Measurements from ENCODE around the gene GGT6.

Gene GGT6

GRCh38 chr17:4520060-4520893, 40.1 kb downstream of the GGT6 start:
- no peak for DNase-seq

GRCh38 chr17:4519361-4519788, 41.0 kb downstream of the GGT6 start:
- DNase-seq = no peak

GRCh38 chr17:4518901-4519300, 41.5 kb downstream of the GGT6 start:
- DNase-seq = no peak

GRCh38 chr17:4516735-4517134, 43.6 kb downstream of the GGT6 start:
- DNase-seq = no peak

GRCh38 chr17:4515501-4515900, 44.9 kb downstream of the GGT6 start:
- no peak for DNase-seq

GRCh38 chr17:4514779-4515178, 45.6 kb downstream of the GGT6 start:
- DNase-seq = no peak

GRCh38 chr17:4514206-4514605, 46.2 kb downstream of the GGT6 start:
- no peak for DNase-seq

- DNase-seq = no peak
Observed at GRCh38 chr17:4513113-4514032, 47.0 kb downstream of the GGT6 start.

- DNase-seq = no peak
Observed at GRCh38 chr17:4512156-4513112, 47.9 kb downstream of the GGT6 start.

GRCh38 chr17:4511199-4511932, 49.0 kb downstream of the GGT6 start:
- no peak for DNase-seq

GRCh38 chr17:4510618-4510941, 49.8 kb downstream of the GGT6 start:
- DNase-seq = no peak

GRCh38 chr17:4509923-4510617, 50.3 kb downstream of the GGT6 start:
- no peak for DNase-seq

GRCh38 chr17:4509401-4509800, 51.0 kb downstream of the GGT6 start:
- peak in 1 of 5 donors; percentile 30 for DNase-seq

GRCh38 chr17:4508207-4508606, 52.2 kb downstream of the GGT6 start:
- no peak for DNase-seq

GRCh38 chr17:4507361-4508111, 52.8 kb downstream of the GGT6 start:
- no peak for DNase-seq
